ENCODE results near the gene ANKRD44.

GRCh38 chr2:197122821-197123220 lies 187.8 kb downstream of the ANKRD44 start:
- no peak for TF ChIP-seq JUND (IDR thresholded peaks at IDR 0.05; ENCODE audit: low read length)
- no peak for TF ChIP-seq CTCF (IDR thresholded peaks at IDR 0.05; ENCODE audit: control extremely low read depth in 1 of 3, insufficient read depth in 1 of 3, low read depth in 1 of 3, low read length in 3 of 3)
- TF ChIP-seq POLR2A (IDR thresholded peaks at IDR 0.05; ENCODE audit: control extremely low read depth in 1 of 2, low read depth in 2 of 2, low read length in 2 of 2): no peak
- TF ChIP-seq TAF1 (IDR thresholded peaks at IDR 0.05; ENCODE audit: low read depth, low read length): no peak
- TF ChIP-seq EZH2 (IDR thresholded peaks at IDR 0.05; ENCODE audit: low read depth, low read length, severe bottlenecking): no peak
- TF ChIP-seq PHF8 (conservative IDR thresholded peaks at IDR 0.05; ENCODE audit: low read depth, low read length): no peak
- TF ChIP-seq TBP (IDR thresholded peaks at IDR 0.05; ENCODE audit: low read depth, low read length): no peak
- TF ChIP-seq YY1 (IDR thresholded peaks at IDR 0.05; ENCODE audit: low read depth, low read length): no peak
- no peak for TF ChIP-seq SP1 (IDR thresholded peaks at IDR 0.05; ENCODE audit: low read depth, low read length)
- no peak for TF ChIP-seq ATF3 (IDR thresholded peaks at IDR 0.05; ENCODE audit: insufficient read depth, low read depth, low read length)
- TF ChIP-seq RAD21 (IDR thresholded peaks at IDR 0.05 in 1 of 2, conservative IDR thresholded peaks at IDR 0.05 in 1 of 2; ENCODE audit: low read depth in 2 of 2, low read length in 2 of 2): no peak
- no peak for TF ChIP-seq ZNF274 (IDR thresholded peaks at IDR 0.05; ENCODE audit: borderline replicate concordance, extremely low read depth, low read length)
- TF ChIP-seq EP300 (IDR thresholded peaks at IDR 0.05; ENCODE audit: borderline replicate concordance in 1 of 2, low read depth in 2 of 2, low read length in 2 of 2): no peak

Data from H1 (cell line).